Mesenchymal stem cell (in vitro differentiated cells and primary cell): ENCODE results near the gene LBX2. TPM values are rescaled to one million over a fixed set of nuclear protein-coding genes. Genes with fewer than 3 reads are reported as not detected.
A peak's percentile ranks its signal among the peaks of the same experiment; 100 is the strongest.

ENCODE experiments used
- DNase-seq: peaks from one replicate; pipeline ENCODE4 v3.0.0-alpha.2; 2013
- H2AFZ ChIP-seq: one replicate; pipeline ENCODE4 v1.6.1; 2013; ENCODE audit warnings: low read depth, mild to moderate bottlenecking, control low read depth, inconsistent platforms, low read length, moderate library complexity
- H2AK5ac ChIP-seq: 2 replicates; pipeline ENCODE4 v1.6.1; 2013; ENCODE audit warnings: low read length, moderate library complexity, mild to moderate bottlenecking, inconsistent platforms; ENCODE audit not compliant: severe bottlenecking
- H2BK120ac ChIP-seq: one replicate; pipeline ENCODE4 v1.6.1; 2013; ENCODE audit warnings: low read depth, mild to moderate bottlenecking, inconsistent platforms, low read length, moderate library complexity
- H2BK12ac ChIP-seq, 2 experiments: one replicate each; pipeline ENCODE4 v1.6.1; 2013; ENCODE audit warnings: inconsistent platforms in 2 of 2, low read length in 2 of 2, mild to moderate bottlenecking in 2 of 2, moderate library complexity in 2 of 2, control low read depth in 1 of 2
- H2BK15ac ChIP-seq: one replicate; pipeline ENCODE4 v1.6.1; 2013; ENCODE audit warnings: mild to moderate bottlenecking, low read depth, inconsistent platforms; ENCODE audit not compliant: poor library complexity, severe bottlenecking
- H2BK5ac ChIP-seq: 2 replicates; pipeline ENCODE4 v1.6.1; 2013; ENCODE audit warnings: low read depth, mild to moderate bottlenecking, low read length, control low read depth, inconsistent platforms; ENCODE audit not compliant: poor library complexity, severe bottlenecking
- H3K14ac ChIP-seq, 2 experiments: one replicate each; pipeline ENCODE4 v1.6.1; 2013; ENCODE audit warnings: inconsistent platforms in 2 of 2, low read length in 2 of 2, control low read depth in 1 of 2, mild to moderate bottlenecking in 1 of 2, moderate library complexity in 1 of 2
- H3K18ac ChIP-seq, 2 experiments: one replicate each; pipeline ENCODE4 v1.6.1; 2013; ENCODE audit warnings: inconsistent platforms in 2 of 2, low read length in 2 of 2, control low read depth in 1 of 2, low read depth in 1 of 2, mild to moderate bottlenecking in 1 of 2
- H3K23ac ChIP-seq, 2 experiments: one replicate each; pipeline ENCODE4 v1.6.1; 2013; ENCODE audit warnings: inconsistent platforms in 2 of 2, low read length in 2 of 2, mild to moderate bottlenecking in 2 of 2, moderate library complexity in 2 of 2, control low read depth in 1 of 2
- H3K27ac ChIP-seq: 2 replicates; pipeline ENCODE4 v1.5.1; 2013; ENCODE audit warnings: mild to moderate bottlenecking, moderate library complexity, low read length, control low read depth, inconsistent platforms; ENCODE audit not compliant: poor library complexity, severe bottlenecking
- H3K27me3 ChIP-seq, 2 experiments: 2 replicates each; pipeline versions ENCODE4 v1.6.1 to v1.7.0; 2013; ENCODE audit warnings: low read length in 2 of 2, mild to moderate bottlenecking in 2 of 2, moderate library complexity in 2 of 2, control low read depth in 1 of 2, inconsistent platforms in 1 of 2; ENCODE audit not compliant: control insufficient read depth in 1 of 2, insufficient read depth in 1 of 2
- H3K36me3 ChIP-seq, 2 experiments: 2 replicates each; pipeline versions ENCODE4 v1.6.1 to v1.7.0; 2013; ENCODE audit warnings: low read length in 2 of 2, control low read depth in 1 of 2, inconsistent platforms in 1 of 2, low read depth in 1 of 2, mild to moderate bottlenecking in 1 of 2; ENCODE audit not compliant: insufficient read depth in 2 of 2, control insufficient read depth in 1 of 2
- H3K4ac ChIP-seq, 2 experiments: one replicate each; pipeline ENCODE4 v1.6.1; 2013; ENCODE audit warnings: inconsistent platforms in 2 of 2, low read length in 2 of 2, mild to moderate bottlenecking in 2 of 2, moderate library complexity in 2 of 2, control low read depth in 1 of 2, low read depth in 1 of 2
- H3K4me1 ChIP-seq: 2 replicates; pipeline ENCODE4 v1.6.1; 2013; ENCODE audit warnings: low read depth, low read length, control low read depth; ENCODE audit not compliant: control insufficient read depth, insufficient read depth
- H3K4me2 ChIP-seq: 2 replicates; pipeline ENCODE4 v1.6.1; 2013; ENCODE audit warnings: low read length, mild to moderate bottlenecking, inconsistent platforms; ENCODE audit not compliant: poor library complexity, severe bottlenecking
- H3K4me3 ChIP-seq, 2 experiments: 2 replicates each; pipeline versions ENCODE4 v1.5.1 to v1.7.0; 2013; ENCODE audit warnings: low read length in 2 of 2, mild to moderate bottlenecking in 2 of 2, control low read depth in 1 of 2, low read depth in 1 of 2; ENCODE audit not compliant: insufficient read depth in 1 of 2
- H3K79me1 ChIP-seq: replicated peaks from 2 replicates; pipeline ENCODE4 v1.6.1; 2013; ENCODE audit warnings: mild to moderate bottlenecking, control low read depth, low read length, inconsistent platforms; ENCODE audit not compliant: poor library complexity, severe bottlenecking
- H3K9ac ChIP-seq: 2 replicates; pipeline ENCODE4 v1.7.0; 2013; ENCODE audit warnings: mild to moderate bottlenecking, low read length, moderate library complexity
- H3K9me3 ChIP-seq: 2 replicates; pipeline ENCODE4 v1.7.0; 2013; ENCODE audit warnings: mild to moderate bottlenecking, low read length; ENCODE audit not compliant: control insufficient read depth
- H4K8ac ChIP-seq: one replicate; pipeline ENCODE4 v1.6.1; 2013; ENCODE audit warnings: inconsistent platforms, mild to moderate bottlenecking, low read length, moderate library complexity
- H4K91ac ChIP-seq: one replicate; pipeline ENCODE4 v1.6.1; 2013; ENCODE audit warnings: mild to moderate bottlenecking, low read length, inconsistent platforms
- WGBS: methylation state at CpG from one replicate; pipeline ENCODE4 v1.1.7; 2013; ENCODE audit warnings: mixed read lengths; 5-methylcytosine and 5-hydroxymethylcytosine counted together
- polyA plus RNA-seq, 2 experiments: library from polyadenylated mRNA; stranded (reverse); fragments of 200-250 nt; gene quantifications; one replicate each; pipeline ENCODE4 v1.2.3, GENCODE V29; 2013

The LBX2 gene, protein sequence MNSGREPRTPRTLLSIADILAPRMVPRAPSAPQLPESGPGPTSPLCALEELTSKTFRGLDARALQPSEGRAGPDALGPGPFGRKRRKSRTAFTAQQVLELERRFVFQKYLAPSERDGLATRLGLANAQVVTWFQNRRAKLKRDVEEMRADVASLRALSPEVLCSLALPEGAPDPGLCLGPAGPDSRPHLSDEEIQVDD
- 1.8 TPM for polyA plus RNA-seq (2013, experiment 1 of 2)
- 1.9 TPM for polyA plus RNA-seq (2013, experiment 2 of 2)

DNA sequence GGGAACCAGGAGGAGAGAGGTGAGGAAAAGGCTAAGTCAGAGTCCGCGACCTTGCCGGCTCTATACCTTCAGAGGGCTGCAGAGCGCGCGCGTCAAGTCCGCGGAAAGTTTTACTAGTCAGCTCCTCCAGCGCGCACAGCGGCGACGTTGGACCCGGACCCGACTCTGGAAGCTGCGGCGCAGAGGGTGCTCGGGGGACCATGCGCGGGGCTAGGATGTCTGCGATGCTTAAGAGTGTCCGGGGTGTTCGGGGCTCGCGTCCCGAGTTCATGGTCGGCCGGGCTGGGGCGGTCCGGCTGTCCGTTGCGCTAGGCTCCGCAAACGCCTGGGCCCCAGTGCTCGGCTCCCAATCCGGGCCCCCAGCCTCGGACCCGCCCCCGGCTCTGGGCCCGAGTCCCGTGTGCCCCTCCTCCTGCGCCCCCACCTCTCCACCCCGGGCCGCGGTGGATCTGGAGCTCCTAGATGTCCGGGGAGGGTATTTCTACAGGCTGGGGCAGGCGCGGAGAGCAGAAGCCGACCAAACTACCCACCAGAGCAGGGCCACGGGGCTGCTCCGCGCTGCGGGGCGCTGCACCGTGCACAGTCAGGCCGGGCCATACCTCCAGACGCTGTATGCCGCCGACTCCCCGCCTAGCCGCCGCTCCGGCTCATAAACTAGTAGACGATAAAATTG, at the start of gene LBX2:
Gene LBX2, minus strand, starts transcription at position 337 of the 673 bp plus-strand sequence. Its CDS starts 66 bp downstream, at position 271.
- WGBS: 2% methylated on average over 65 of the region's 65 CpGs

DNA sequence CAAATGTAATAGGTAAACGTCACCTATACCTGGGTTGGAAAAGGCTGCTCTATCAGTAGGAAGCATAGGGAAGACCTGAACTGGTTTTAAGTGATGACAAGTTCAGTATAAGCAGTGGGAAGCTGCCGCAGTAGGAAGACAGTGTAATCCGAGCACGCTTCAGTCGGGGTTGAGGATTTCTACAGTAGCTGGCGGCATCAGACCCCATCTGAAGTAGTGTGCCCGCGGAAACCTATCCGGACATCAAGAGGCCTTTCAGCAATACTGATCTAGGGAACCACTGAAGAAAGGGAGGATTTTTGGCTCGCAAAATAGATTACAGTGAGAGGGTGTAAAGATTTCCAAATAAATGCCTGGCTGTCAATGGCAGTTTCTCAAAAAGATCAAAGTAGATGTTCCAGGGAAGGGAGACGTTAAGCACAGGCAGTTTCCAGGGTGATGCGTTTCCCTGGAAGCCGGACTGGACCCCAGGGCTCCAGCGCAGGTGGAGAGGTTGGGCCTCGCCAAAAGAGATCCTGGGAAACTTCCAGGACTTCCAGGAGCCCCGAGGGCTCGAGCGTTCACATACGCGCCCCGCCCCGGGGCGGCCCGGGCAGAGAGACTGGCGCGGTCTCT, 49.0 kb upstream of the LBX2 start:
- Histone ChIP-seq H2BK12ac (no peak overlapping the region), H2BK120ac (peak overlapping the region; percentile 75), H3K4ac (peak overlapping the region in 1 of 2 experiments; percentile 24), H3K23ac (no peak overlapping the region), H2AFZ (peak overlapping the region; percentile 51), H3K4me1 (peaks cover 16% of the 10 kb centered on the region), H2BK15ac (no peak overlapping the region), H2BK5ac (no peak overlapping the region), H3K18ac (no peak overlapping the region), H3K36me3 (no peaks in the 10 kb centered on the region), H3K14ac (no peak overlapping the region), H4K91ac (no peak overlapping the region), H3K79me1 (peaks cover 13% of the 10 kb centered on the region), H4K8ac (peak overlapping the region; percentile 55), H3K9me3 (no peaks in the 10 kb centered on the region), H3K9ac (peak overlapping the region; percentile 82), H3K27me3 (no peaks in the 10 kb centered on the region), H3K4me3 (peak overlapping the region; percentile 58 to 80), H3K4me2 (peak overlapping the region; percentile 98), H2AK5ac (no peak overlapping the region), H3K27ac (no peak overlapping the region)
- WGBS: 13% methylated on average over 26 of the region's 26 CpGs
- DNase-seq: no peak

More for the DNA sequence above, at the start of gene LBX2:
- Histone ChIP-seq H3K23ac (peak within 1 kb of the TSS in 1 of 2 experiments; percentile 99), H3K4me2 (peak within 1 kb of the TSS; percentile 75), H2AK5ac (no peak within 1 kb of the TSS), H4K8ac (no peak within 1 kb of the TSS), H3K4ac (no peak within 1 kb of the TSS), H4K91ac (no peak within 1 kb of the TSS), H2BK12ac (no peak within 1 kb of the TSS), H2BK120ac (no peak within 1 kb of the TSS), H3K18ac (peak within 1 kb of the TSS in 1 of 2 experiments; percentile 28), H3K9me3 (no peaks in the 10 kb centered on the region), H2BK15ac (no peak within 1 kb of the TSS), H3K4me1 (peaks cover 49% of the 10 kb centered on the region), H3K79me1 (peaks cover 3% of the 10 kb centered on the region), H3K27me3 (peaks cover 0 to 55% of the 10 kb centered on the region in 2 experiments), H3K27ac (no peak within 1 kb of the TSS), H3K9ac (peak within 1 kb of the TSS; percentile 77), H3K14ac (peak within 1 kb of the TSS in 1 of 2 experiments; percentile 28), H3K36me3 (peaks cover 4 to 6% of the 10 kb centered on the region in 2 experiments), H2AFZ (no peak within 1 kb of the TSS), H2BK5ac (no peak within 1 kb of the TSS), H3K4me3 (peak within 1 kb of the TSS; percentile 50 to 77)
- DNase-seq: peak; percentile 45

DNA sequence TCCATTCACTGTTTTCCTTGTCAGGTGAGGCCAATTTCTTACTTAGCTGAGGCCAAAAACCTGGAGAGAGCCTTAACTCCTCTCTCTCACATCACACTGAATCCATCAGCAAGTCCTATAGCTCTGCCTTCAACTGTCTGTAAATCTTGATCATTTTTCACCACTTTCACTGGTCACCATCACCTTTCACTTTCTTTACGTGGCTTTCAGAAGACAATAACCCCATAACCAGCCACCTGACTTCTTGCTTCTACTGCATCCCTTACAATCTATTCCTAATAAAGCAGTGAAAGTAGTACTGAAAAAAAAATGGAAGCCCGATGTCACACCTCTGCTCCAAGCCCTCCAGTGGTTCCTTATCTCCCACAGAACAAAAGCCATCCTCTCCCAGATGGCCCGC, 46.6 kb upstream of the LBX2 start:
- Histone ChIP-seq H2BK120ac (no peak overlapping the region), H3K9ac (no peak overlapping the region), H3K27ac (no peak overlapping the region), H2BK12ac (peak overlapping the region in 1 of 2 experiments; percentile 31), H4K91ac (no peak overlapping the region), H3K18ac (no peak overlapping the region), H3K14ac (no peak overlapping the region), H3K79me1 (peaks cover 10% of the 10 kb centered on the region), H2BK5ac (no peak overlapping the region), H2AK5ac (no peak overlapping the region), H3K4me3 (no peak overlapping the region), H3K23ac (no peak overlapping the region), H3K27me3 (no peaks in the 10 kb centered on the region), H2BK15ac (no peak overlapping the region), H3K36me3 (no peaks in the 10 kb centered on the region), H3K4ac (no peak overlapping the region), H2AFZ (no peak overlapping the region), H3K4me1 (peaks cover 10% of the 10 kb centered on the region), H3K4me2 (no peak overlapping the region), H3K9me3 (no peaks in the 10 kb centered on the region), H4K8ac (peak overlapping the region; percentile 36)
- DNase-seq: no peak
- WGBS: 88% methylated on average over 3 of the region's 3 CpGs

DNA sequence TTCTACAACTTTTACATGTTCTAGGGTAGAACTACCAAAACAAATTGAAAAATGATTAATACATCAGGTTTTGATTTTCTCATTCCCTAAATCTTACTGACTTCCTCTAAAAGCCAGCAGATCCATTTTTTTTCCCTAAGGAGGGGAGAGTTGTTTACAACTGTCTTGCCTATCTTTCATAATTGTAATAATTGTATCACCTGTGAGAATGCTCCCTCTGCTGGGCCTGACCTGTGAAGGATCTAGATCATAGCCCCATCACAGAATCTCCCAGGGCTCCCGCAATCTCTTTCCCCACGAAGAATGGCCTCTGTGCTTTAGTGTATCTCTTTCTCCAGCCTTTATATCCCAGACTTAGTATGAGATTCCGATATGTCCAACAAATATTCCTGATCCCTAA, 45.2 kb upstream of the LBX2 start:
- DNase-seq: no peak
- Histone ChIP-seq H4K91ac (no peak overlapping the region), H3K36me3 (no peaks in the 10 kb centered on the region)

More for the DNA sequence above, 45.2 kb upstream of the LBX2 start:
- no peak overlapping the region for H2BK120ac ChIP-seq
- H2BK5ac ChIP-seq: no peak overlapping the region
- no peak overlapping the region for H3K18ac ChIP-seq
- H2BK15ac ChIP-seq: no peak overlapping the region
- no peak overlapping the region for H2BK12ac ChIP-seq
- H3K79me1 ChIP-seq: peaks cover 7% of the 10 kb centered on the region
- H2AK5ac ChIP-seq: no peak overlapping the region
- 90% methylated on average over 3 of the region's 3 CpGs for WGBS
- H3K4me2 ChIP-seq: no peak overlapping the region
- no peak overlapping the region for H4K8ac ChIP-seq
- no peak overlapping the region for H3K23ac ChIP-seq
- H3K4me3 ChIP-seq: no peak overlapping the region
- H3K9me3 ChIP-seq: no peaks in the 10 kb centered on the region
- no peak overlapping the region for H3K14ac ChIP-seq
- no peak overlapping the region for H3K4ac ChIP-seq
- no peak overlapping the region for H2AFZ ChIP-seq
- H3K27ac ChIP-seq: no peak overlapping the region
- no peak overlapping the region for H3K9ac ChIP-seq
- peaks cover 7% of the 10 kb centered on the region for H3K4me1 ChIP-seq
- no peaks in the 10 kb centered on the region for H3K27me3 ChIP-seq
